Measurements from ENCODE around the gene PRKD2. TPM values are rescaled to one million over a fixed set of nuclear protein-coding genes. Genes with fewer than 3 reads are reported as not detected.

PRKD2 gene
- total RNA-seq, 1 experiment from 2014 or later, result 45.1 TPM

- no peaks in the 10 kb centered on the region for H3K9me3 ChIP-seq (ENCODE audit: low read depth, low read length, poor library complexity, severe bottlenecking)
- H3K27ac ChIP-seq (ENCODE audit: low read depth, low read length, poor library complexity, severe bottlenecking), result no peak overlapping the region
- no peak overlapping the region for H3K4me3 ChIP-seq (ENCODE audit: low read depth, low read length, poor library complexity, severe bottlenecking)
- DNase-seq (ENCODE audit: low spot score), result no peak
- no peaks in the 10 kb centered on the region for H3K36me3 ChIP-seq (ENCODE audit: insufficient read depth, low read length, poor library complexity, severe bottlenecking)
- intact Hi-C loops (cut with micrococcal nuclease; ENCODE audit: unreplicated experiment), result no loop called here
- CTCF ChIA-PET, result interaction anchor here (0.6 kb wide), 1 partner anchor 13 kb away, joined by 9 read pairs; no protein-coding TSS in a partner anchor
- BruUV-seq (replicated peaks), result no TSS peak
- H3K27me3 ChIP-seq (replicated peaks; ENCODE audit: insufficient read depth, low read depth, low read length, poor library complexity), result no peaks in the 10 kb centered on the region
- TF ChIP-seq CTCF (conservative IDR thresholded peaks at IDR 0.05; ENCODE audit: low read depth, low read length) (no peak), EZH2 (IDR thresholded peaks at IDR 0.05; ENCODE audit: borderline replicate concordance, low read depth, low read length, poor library complexity, severe bottlenecking) (no peak)
- H3K4me1 ChIP-seq (ENCODE audit: insufficient read depth, low read length, poor library complexity, severe bottlenecking), result no peaks in the 10 kb centered on the region
- POLR2A ChIA-PET (ENCODE audit: low non-redundant PET), result no interaction called here
Observed at GRCh38 chr19:46654621-46655152, 62.2 kb downstream of the PRKD2 start.

GRCh38 chr19:46650445-46650844, 66.5 kb downstream of the PRKD2 start:
- H3K27ac ChIP-seq (ENCODE audit: low read depth, low read length, poor library complexity, severe bottlenecking), result no peak overlapping the region
- H3K4me1 ChIP-seq (ENCODE audit: insufficient read depth, low read length, poor library complexity, severe bottlenecking), result no peaks in the 10 kb centered on the region
- DNase-seq (ENCODE audit: low spot score), result no peak
- no peaks in the 10 kb centered on the region for H3K36me3 ChIP-seq (ENCODE audit: insufficient read depth, low read length, poor library complexity, severe bottlenecking)
- intact Hi-C loops (cut with micrococcal nuclease; ENCODE audit: unreplicated experiment), result no loop called here
- H3K9me3 ChIP-seq (ENCODE audit: low read depth, low read length, poor library complexity, severe bottlenecking), result no peaks in the 10 kb centered on the region
- TF ChIP-seq CTCF (conservative IDR thresholded peaks at IDR 0.05; ENCODE audit: low read depth, low read length) (no peak), EZH2 (IDR thresholded peaks at IDR 0.05; ENCODE audit: borderline replicate concordance, low read depth, low read length, poor library complexity, severe bottlenecking) (no peak)
- ChIA-PET CTCF (no interaction called here), POLR2A (ENCODE audit: low non-redundant PET) (no interaction called here)
- no peak overlapping the region for H3K4me3 ChIP-seq (ENCODE audit: low read depth, low read length, poor library complexity, severe bottlenecking)
- H3K27me3 ChIP-seq (replicated peaks; ENCODE audit: insufficient read depth, low read depth, low read length, poor library complexity), result no peaks in the 10 kb centered on the region
- no TSS peak for BruUV-seq (replicated peaks)

GRCh38 chr19:46648961-46649960, 67.7 kb downstream of the PRKD2 start:
- intact Hi-C loops (cut with micrococcal nuclease; ENCODE audit: unreplicated experiment), result no loop called here
- TF ChIP-seq EZH2 (IDR thresholded peaks at IDR 0.05; ENCODE audit: borderline replicate concordance, low read depth, low read length, poor library complexity, severe bottlenecking), result no peak
- TF ChIP-seq CTCF (conservative IDR thresholded peaks at IDR 0.05; ENCODE audit: low read depth, low read length), result no peak
- H3K4me3 ChIP-seq (ENCODE audit: low read depth, low read length, poor library complexity, severe bottlenecking), result no peak overlapping the region
- no peaks in the 10 kb centered on the region for H3K36me3 ChIP-seq (ENCODE audit: insufficient read depth, low read length, poor library complexity, severe bottlenecking)
- BruUV-seq (replicated peaks), result no TSS peak
- CTCF ChIA-PET, result no interaction called here
- H3K4me1 ChIP-seq (ENCODE audit: insufficient read depth, low read length, poor library complexity, severe bottlenecking), result no peaks in the 10 kb centered on the region
- H3K27ac ChIP-seq (ENCODE audit: low read depth, low read length, poor library complexity, severe bottlenecking), result no peak overlapping the region
- no peak for DNase-seq (ENCODE audit: low spot score)
- no peaks in the 10 kb centered on the region for H3K9me3 ChIP-seq (ENCODE audit: low read depth, low read length, poor library complexity, severe bottlenecking)
- POLR2A ChIA-PET (ENCODE audit: low non-redundant PET), result no interaction called here
- no peaks in the 10 kb centered on the region for H3K27me3 ChIP-seq (replicated peaks; ENCODE audit: insufficient read depth, low read depth, low read length, poor library complexity)

Measured in A673 (cell line).